ENCODE data around the gene C1orf226.

- no peak for TF ChIP-seq CTCF (IDR thresholded peaks at IDR 0.05)
- no peak for TF ChIP-seq POLR2A (IDR thresholded peaks at IDR 0.05)
These were observed at the start of gene C1orf226 for GRCh38 chr1:162381383-162381782.

Data from vagina (tissue), 2 donors.